Cardiac fibroblast (primary cell): ENCODE data around the gene DHRS7B.
A peak's percentile ranks its signal among the peaks of the same experiment; 100 is the strongest.
"Not testable (repeated sequence)": the region's sequence is repeated elsewhere in the genome, so short reads cannot be mapped to it uniquely, and the experiment has no call there.

Experiments used
- DNase-seq, 2 donors: peaks; one replicate each; pipeline versions ENCODE4 v3.0.0 to v3.0.0-alpha.2; 2010; ENCODE audit warnings: low read depth in 2 of 2
- H3K4me3 ChIP-seq, 2 donors: replicated peaks in 1 of 2; 1 replicate in 1 of 2; 2 replicates in 1 of 2; pipeline ENCODE4 v1.5.1; 2011; ENCODE audit warnings: low read depth in 2 of 2, low read length in 2 of 2, mild to moderate bottlenecking in 2 of 2, moderate library complexity in 1 of 2
- TF ChIP-seq, protein P1 (sequence below): IDR thresholded peaks from one replicate; pipeline ENCODE4 v1.5.1; 2011; ENCODE audit warnings: low read depth, mild to moderate bottlenecking, low read length, inconsistent platforms

Gene DHRS7B

DNA sequence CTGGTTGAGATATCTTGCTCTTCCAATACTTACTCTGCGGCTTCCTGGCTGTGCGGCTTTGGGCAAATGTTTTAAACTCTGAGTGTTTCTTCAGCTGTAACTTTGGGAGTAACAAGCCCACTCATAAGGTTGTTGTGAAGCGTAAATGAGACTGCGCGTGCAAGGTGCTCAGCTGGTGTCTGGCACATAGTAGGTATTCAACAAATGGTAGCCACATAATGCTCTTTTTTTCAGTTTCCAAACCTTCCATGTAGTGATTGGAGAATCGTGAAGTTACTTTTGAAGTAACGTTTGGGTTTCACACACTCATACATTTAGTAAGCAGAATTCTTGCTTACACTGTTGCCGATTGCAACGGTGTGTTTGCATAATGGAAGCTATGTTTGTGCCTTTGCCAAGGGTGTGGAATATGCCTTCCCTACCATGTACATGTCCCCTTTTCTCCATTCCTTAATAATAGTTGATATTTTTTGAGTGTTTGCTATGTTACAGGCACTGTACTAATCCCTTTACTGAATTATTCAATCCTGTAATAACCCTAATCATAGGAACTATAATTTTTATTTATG lies 829 bp downstream of the DHRS7B start:
- peak overlapping the region; percentile 73 to 94 for H3K4me3 ChIP-seq
- TF ChIP-seq, protein P1, sequence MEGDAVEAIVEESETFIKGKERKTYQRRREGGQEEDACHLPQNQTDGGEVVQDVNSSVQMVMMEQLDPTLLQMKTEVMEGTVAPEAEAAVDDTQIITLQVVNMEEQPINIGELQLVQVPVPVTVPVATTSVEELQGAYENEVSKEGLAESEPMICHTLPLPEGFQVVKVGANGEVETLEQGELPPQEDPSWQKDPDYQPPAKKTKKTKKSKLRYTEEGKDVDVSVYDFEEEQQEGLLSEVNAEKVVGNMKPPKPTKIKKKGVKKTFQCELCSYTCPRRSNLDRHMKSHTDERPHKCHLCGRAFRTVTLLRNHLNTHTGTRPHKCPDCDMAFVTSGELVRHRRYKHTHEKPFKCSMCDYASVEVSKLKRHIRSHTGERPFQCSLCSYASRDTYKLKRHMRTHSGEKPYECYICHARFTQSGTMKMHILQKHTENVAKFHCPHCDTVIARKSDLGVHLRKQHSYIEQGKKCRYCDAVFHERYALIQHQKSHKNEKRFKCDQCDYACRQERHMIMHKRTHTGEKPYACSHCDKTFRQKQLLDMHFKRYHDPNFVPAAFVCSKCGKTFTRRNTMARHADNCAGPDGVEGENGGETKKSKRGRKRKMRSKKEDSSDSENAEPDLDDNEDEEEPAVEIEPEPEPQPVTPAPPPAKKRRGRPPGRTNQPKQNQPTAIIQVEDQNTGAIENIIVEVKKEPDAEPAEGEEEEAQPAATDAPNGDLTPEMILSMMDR, result no peak
- DNase-seq, result peak; percentile 14 to 16

DNA sequence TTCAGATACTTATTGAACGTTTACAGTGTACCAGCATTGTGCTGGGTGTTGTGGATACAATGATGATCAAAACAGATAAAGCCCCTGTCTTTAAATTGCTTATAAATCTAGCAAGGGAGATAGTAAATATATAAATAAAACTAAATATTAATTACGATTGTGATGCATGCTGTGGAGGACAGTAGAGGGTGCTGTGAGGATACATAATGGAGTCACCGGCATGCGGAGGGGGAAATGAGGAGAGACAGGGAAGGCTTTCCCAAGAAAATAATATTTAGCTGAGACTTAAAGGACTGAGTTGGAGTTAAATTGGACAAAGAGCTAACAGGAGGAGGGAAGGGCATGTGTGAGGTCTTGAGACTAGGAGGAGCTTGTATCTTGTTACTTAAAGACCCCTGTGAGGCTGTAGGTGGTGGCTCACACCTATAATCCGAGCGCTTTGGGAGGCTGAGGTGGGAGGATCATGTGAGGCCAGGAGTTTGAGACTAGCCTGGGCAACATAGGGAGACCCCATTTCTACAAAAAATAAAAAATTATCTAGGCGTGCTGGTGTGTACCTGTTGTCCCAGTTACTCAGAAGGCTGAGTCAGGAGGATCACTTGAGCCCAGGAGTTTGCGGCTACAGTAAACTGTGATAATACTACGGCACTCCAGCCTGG lies 2.4 kb downstream of the DHRS7B start:
- TF ChIP-seq, protein P1, result peak; percentile 46
- DNase-seq, result peak; percentile 67 to 79

DNA sequence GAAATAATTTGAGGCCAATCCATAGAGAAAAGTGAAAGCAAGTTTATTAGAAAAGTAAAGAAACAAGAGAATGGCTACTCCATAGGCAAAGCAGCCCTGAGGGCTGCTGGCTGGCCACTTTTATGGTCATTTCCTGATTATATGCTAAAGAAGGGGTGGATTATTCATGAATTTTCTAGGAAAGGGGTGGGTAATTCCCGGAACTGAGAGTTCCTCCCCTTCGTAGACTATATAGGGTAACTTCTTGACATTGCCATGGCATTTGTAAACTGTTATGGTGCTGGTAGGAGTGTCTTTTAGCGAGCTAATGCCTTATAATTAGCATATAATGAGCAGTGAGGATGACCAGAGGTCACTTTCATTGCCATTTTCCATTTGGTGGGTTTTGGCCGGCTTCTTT lies 4.4 kb downstream of the DHRS7B start:
- TF ChIP-seq, protein P1, result no peak
- DNase-seq, result peak in 1 of 2 donors; percentile 5
- H3K4me3 ChIP-seq, result no peak overlapping the region

More for the DNA sequence above, 2.4 kb downstream of the DHRS7B start:
- no peak overlapping the region for H3K4me3 ChIP-seq

DNA sequence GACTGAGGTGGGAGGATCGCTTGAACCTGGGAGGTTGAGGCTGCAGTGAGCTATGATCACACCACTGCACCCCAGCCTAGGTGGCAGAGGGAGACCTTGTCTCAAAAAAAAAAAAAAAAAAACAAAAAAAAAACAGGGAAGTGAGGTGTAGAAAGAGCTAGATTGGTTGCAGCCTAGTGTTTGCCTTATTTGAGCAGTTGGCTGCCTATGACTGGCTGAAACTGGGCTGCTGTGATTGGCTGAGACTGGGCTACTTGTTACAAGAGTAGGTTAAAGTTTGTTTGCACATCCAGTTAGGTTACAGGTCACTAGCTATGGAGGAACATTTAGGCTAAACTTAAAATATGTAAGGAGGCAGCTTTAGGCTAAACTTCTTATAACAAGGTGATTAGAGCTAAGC lies 5.7 kb downstream of the DHRS7B start:
- TF ChIP-seq, protein P1, result no peak
- no peak overlapping the region for H3K4me3 ChIP-seq
- no peak for DNase-seq

DNA sequence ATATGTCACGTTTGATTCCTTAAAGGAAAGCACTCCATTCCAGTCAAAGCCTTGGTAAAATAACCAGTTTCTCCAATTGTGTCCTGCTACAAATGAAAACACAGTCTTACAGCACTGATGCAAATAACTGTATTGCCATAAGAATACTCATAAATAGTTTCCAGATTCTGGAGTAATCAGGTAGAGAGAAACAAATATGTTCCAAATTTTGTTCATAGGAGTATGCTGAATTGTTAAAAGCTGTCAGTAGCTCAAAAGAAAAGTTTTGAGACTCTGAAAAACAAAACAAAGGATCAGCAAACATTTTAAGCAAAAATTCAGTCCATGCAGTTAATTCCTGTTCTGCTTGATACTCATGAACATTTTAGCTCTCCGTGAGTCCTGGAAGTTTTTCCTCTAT lies 7.8 kb downstream of the DHRS7B start:
- TF ChIP-seq, protein P1, result no peak
- no peak for DNase-seq
- no peak overlapping the region for H3K4me3 ChIP-seq

DNA sequence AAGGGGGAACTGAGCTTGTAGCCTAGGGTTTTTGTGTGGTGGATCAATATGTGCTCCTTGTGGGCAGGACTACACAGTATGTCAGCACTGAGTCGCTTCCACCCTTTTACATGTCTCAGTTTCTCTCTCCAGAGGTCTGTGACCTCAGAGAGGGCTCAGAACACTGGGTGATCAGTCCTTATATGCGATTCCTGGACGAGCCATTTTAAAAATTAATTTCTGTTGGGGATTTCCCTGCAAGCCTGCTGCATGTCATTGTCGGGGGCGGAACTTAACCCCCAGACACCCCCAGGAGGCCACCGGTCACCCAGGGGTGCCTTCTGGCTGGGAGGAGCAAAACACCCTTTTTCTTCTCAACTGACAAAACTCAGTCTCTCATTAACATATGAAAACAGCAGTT lies 14.1 kb downstream of the DHRS7B start:
- DNase-seq, result no peak
- TF ChIP-seq, protein P1, result no peak
- no peak overlapping the region for H3K4me3 ChIP-seq

DNA sequence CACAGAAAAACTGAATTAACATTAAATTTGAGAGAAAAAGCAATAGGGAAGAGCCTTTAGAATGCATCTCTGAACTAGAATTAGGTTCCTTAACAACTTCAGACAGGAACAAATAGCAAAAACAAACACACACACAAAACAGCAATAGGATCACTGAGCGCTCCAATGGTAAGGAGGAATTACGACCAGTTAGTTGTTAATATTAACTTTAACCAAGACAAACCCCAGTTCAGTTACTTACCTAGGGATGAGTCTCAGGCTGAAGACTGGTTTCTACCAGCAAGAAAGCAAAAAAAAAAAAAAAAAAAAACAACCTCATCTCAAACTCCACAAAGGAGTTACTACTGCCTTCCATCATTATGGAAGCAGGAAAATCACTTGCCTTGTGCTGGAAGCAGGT lies 14.6 kb downstream of the DHRS7B start:
- TF ChIP-seq, protein P1, result no peak
- H3K4me3 ChIP-seq, result no peak overlapping the region
- no peak for DNase-seq

DNA sequence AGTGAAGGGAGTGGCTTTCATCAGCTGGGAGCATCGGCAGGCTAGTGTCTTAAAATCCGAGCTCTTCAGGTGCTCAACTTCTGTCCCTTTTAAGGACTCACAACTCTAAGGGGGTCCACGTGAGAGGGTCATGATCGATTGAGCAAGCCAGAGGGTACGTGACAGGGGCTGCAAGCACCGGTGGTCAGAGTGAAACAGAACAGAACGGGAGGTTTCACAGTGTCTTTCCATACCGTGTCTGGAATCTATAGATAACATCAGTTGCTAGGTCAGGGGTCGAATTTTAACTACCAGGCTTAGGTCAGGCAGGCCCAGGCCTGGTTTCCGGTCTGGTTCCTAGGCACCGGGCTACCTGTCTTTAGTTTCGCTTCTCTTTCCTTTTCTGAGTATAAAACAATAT lies 15.3 kb downstream of the DHRS7B start:
- DNase-seq, H3K4me3 ChIP-seq: not testable (repeated sequence)
